ENCODE results near the gene WDR27.

Gene WDR27

GRCh38 chr6:169575821-169576220, 126.0 kb downstream of the WDR27 start:
- no peak overlapping the region for H3K4me3 ChIP-seq (replicated peaks in 1 of 2; ENCODE audit: low read depth in 2 of 2, low read length in 2 of 2)
- no peak for DNase-seq (ENCODE audit: low read depth in 2 of 2)
- no peak for TF ChIP-seq CTCF (IDR thresholded peaks at IDR 0.05; ENCODE audit: low read depth, low read length)

- H3K4me3 ChIP-seq (replicated peaks in 1 of 2; ENCODE audit: low read depth in 2 of 2, low read length in 2 of 2): no peak overlapping the region
- no peak for DNase-seq (ENCODE audit: low read depth in 2 of 2)
- TF ChIP-seq CTCF (IDR thresholded peaks at IDR 0.05; ENCODE audit: low read depth, low read length): no peak
Measured at GRCh38 chr6:169575365-169575764, 126.5 kb downstream of the WDR27 start.

- no peak for TF ChIP-seq CTCF (IDR thresholded peaks at IDR 0.05; ENCODE audit: low read depth, low read length)
- no peak overlapping the region for H3K4me3 ChIP-seq (replicated peaks in 1 of 2; ENCODE audit: low read depth in 2 of 2, low read length in 2 of 2)
- no peak for DNase-seq (ENCODE audit: low read depth in 2 of 2)
Measured at GRCh38 chr6:169574420-169574819, 127.4 kb downstream of the WDR27 start.

- no peak for DNase-seq (ENCODE audit: low read depth in 2 of 2)
- no peak overlapping the region for H3K4me3 ChIP-seq (replicated peaks in 1 of 2; ENCODE audit: low read depth in 2 of 2, low read length in 2 of 2)
- no peak for TF ChIP-seq CTCF (IDR thresholded peaks at IDR 0.05; ENCODE audit: low read depth, low read length)
Measured at GRCh38 chr6:169573883-169574282, 127.9 kb downstream of the WDR27 start.

- DNase-seq (ENCODE audit: low read depth in 2 of 2): peak; percentile 31 to 42
- no peak for TF ChIP-seq CTCF (IDR thresholded peaks at IDR 0.05; ENCODE audit: low read depth, low read length)
- no peak overlapping the region for H3K4me3 ChIP-seq (replicated peaks in 1 of 2; ENCODE audit: low read depth in 2 of 2, low read length in 2 of 2)
Measured at GRCh38 chr6:169571123-169571962, 130.5 kb downstream of the WDR27 start.

- no peak for TF ChIP-seq CTCF (IDR thresholded peaks at IDR 0.05; ENCODE audit: low read depth, low read length)
- H3K4me3 ChIP-seq (replicated peaks in 1 of 2; ENCODE audit: low read depth in 2 of 2, low read length in 2 of 2): no peak overlapping the region
- DNase-seq (ENCODE audit: low read depth in 2 of 2): no peak
Measured at GRCh38 chr6:169568314-169569087, 133.3 kb downstream of the WDR27 start.

Measured in cardiac fibroblast (primary cell).